GM12864 (cell line): ENCODE results near the gene PDGFRB.
"Not testable (repeated sequence)": the region's sequence is repeated elsewhere in the genome, so short reads cannot be mapped to it uniquely, and the experiment has no call there.

Source experiments
- DNase-seq: peaks from one replicate; pipeline ENCODE4 v3.0.0-alpha.2; 2011; ENCODE audit warnings: low read depth
- H3K4me3 ChIP-seq: 2 replicates; pipeline ENCODE4 v1.5.1; 2011; ENCODE audit warnings: mild to moderate bottlenecking, low read depth, low read length, control low read depth
- TF ChIP-seq, protein P1 (sequence below): IDR thresholded peaks from 2 replicates; pipeline ENCODE4 v1.5.1; 2011; ENCODE audit warnings: low read depth, mild to moderate bottlenecking, moderate library complexity, low read length, control low read depth, inconsistent platforms; ENCODE audit errors: missing control alignments

Gene PDGFRB

DNA sequence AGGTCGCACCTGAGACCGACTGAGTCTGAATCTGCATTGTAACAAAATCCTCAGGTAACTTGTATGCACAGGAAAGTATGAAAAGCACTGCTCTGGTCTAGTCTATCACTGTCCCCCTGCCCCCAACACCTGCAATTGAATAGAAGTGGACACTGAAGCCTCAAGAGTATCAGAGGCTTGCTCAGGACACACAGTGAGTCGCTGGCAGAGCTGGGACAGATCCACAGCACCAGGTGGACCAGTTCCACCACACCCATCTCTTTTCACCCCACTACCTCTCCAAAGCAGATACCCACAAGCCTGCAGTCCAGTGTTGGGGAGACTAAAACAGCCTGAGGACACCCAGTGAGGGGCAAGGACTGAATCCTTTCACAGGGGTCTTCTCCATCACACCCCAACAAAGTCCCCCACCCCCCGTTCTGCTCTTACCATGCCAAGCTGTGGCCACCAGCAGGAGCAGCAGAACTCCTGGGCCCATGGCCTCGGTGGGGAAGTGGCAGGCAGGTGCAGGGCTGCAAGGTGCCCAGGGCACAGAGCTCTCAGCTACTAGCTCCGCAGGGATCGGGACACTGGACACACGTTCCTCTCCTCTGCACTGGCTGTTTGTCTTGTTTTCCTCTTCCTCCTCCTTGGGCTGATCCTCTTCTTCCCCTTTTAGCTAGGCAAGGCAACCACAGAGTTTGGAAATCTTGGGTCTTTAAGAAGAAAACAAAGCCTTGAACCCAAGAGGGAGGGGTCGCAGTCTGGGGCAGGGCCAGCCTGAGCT is 69.5 kb downstream of the PDGFRB start, which contains the start of gene CSF1R:
Gene CSF1R (minus strand): TSS at position 605 of the 766 bp plus-strand sequence. CDS start 127 bp downstream, at position 478.
- TF ChIP-seq, protein P1, sequence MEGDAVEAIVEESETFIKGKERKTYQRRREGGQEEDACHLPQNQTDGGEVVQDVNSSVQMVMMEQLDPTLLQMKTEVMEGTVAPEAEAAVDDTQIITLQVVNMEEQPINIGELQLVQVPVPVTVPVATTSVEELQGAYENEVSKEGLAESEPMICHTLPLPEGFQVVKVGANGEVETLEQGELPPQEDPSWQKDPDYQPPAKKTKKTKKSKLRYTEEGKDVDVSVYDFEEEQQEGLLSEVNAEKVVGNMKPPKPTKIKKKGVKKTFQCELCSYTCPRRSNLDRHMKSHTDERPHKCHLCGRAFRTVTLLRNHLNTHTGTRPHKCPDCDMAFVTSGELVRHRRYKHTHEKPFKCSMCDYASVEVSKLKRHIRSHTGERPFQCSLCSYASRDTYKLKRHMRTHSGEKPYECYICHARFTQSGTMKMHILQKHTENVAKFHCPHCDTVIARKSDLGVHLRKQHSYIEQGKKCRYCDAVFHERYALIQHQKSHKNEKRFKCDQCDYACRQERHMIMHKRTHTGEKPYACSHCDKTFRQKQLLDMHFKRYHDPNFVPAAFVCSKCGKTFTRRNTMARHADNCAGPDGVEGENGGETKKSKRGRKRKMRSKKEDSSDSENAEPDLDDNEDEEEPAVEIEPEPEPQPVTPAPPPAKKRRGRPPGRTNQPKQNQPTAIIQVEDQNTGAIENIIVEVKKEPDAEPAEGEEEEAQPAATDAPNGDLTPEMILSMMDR, result no peak
- DNase-seq, result no peak
- H3K4me3 ChIP-seq, result no peak within 1 kb of the TSS

DNA sequence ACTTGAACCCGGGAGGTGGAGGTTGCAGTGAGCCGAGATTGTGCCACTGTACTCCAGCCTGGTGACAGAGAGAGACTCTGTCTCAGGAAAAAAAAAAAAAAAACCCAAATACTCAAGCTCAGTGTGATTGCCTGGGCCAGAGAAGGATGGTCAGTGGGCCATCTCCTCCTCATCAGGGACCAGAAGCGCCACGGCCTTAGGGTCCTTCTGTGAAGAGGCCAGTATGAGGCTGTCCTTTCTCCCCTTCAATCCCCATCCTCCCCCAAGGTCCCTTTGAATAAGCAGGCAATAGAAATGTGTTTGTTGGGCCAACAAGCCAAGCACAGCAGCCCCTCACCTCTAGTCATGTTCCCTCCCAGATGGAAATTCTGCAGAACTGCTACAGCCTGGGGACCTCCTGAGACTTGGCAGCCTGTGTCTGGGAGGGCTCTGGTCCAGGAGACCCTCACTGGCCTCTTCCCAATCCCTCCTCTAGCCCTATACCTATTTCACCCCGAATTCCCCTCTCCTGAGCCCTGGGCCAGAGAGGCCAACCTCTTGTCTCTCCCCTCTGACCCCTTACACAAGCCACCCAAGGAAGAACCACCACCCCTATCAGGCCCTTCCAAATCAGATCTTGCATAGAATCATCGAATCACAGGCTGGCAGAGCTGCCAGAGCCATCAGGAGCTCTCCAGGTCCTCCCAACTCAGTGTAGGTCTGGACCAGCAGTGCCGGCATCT is 70.3 kb downstream of the PDGFRB start:
- TF ChIP-seq, protein P1, result no peak
- no peak overlapping the region for H3K4me3 ChIP-seq
- DNase-seq, result no peak

DNA sequence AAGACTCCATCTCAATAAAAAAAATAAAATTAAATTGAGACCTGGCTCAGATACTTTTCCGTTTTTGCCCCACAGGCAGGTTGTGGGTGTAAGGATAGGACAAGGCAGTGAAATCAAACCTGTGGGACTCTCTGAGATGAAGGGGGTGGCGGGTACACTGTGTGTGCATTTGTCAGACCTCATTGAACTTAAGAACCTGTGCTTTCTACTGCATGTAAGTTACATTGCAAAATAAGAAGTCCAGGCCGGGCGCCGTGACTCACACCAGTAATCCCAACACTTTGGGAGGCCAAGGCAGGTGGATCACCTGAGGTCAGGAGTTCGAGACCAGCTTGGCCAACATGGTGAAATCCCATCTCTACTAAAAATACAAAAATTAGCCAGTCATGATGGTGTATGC is 70.9 kb downstream of the PDGFRB start:
- not testable (repeated sequence) for DNase-seq, H3K4me3 ChIP-seq

DNA sequence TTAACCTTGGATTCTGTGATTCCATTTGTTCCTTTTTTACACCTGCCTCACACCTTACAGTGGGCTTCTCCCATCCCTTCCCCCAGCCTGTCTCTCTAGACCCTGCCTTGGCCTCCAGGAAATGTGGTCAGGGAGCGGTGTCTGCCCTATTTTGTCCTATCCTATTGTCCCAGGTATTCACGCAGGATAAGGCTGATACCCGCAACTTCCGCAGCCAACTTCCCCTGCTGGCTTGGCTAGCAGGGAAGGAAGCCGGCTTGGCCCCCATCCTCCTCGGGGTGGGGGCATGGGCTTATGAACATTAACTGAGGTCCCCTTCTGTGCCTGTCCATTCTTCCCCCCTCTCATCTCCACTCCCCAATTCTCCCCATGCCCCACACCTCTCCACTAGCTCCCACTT is 72.8 kb downstream of the PDGFRB start:
- H3K4me3 ChIP-seq, result no peak overlapping the region
- TF ChIP-seq, protein P1, result no peak
- no peak for DNase-seq

DNA sequence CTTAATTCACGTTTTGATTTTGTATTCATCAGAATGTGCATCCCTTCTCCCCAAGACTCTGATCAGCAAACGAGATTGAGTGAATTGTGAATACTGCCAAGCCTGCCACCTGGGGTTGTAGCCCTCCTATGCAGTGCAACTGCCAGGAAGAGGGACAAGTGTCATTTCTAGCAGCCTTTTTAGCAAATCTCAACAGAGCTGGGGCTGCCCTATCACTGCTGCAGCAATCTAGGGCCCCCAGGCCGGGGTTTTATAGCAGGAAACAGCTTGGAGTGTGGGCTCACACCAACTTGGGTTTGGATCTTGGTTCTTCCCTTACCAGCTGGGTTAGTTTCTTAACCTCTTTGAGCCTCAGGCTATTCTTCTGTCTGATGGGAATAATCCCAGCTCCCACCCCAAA is 73.3 kb downstream of the PDGFRB start:
- H3K4me3 ChIP-seq, result no peak overlapping the region
- TF ChIP-seq, protein P1, result no peak
- DNase-seq, result no peak

DNA sequence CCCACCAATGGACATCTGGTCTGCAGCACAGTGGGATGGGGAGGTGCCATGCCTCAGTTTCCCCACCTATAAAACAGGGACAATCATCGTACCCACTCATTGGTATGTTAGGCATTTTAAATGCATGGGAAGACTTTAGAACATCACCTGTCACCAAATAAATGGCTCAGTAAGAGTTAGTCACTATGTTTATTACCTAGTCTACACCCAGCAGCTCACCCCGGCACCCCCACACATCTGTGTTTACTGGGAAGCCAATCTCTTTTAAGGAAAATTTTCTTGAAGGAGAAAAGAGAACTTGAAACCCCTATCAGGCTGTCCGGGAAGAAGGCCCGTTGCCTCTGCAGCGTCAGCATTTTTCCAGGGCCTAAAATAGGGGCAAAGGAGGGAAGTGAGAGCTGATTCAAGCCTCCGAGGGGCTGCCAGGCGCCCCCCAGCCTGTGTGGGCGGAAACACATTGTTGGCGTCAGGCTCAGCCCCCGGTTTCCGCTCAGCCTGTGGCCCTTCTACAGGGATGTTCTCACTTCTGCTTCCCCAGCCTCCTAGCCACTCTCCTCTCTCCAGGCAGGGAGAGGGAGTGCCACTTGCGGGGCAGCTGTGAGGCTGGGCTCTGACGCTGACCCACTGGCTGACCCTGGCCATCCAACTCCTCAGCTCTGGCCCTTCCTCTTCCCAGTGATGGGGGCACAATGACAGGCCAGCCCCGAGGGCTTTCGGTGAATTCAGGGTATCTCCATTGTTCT is 73.9 kb downstream of the PDGFRB start:
- peak; percentile 27 for DNase-seq
- TF ChIP-seq, protein P1, result no peak
- no peak overlapping the region for H3K4me3 ChIP-seq
